Kidney epithelial cell (primary cell): ENCODE measurements around the gene SCN4A. TPM values are rescaled to one million over a fixed set of nuclear protein-coding genes. Genes with fewer than 3 reads are reported as not detected.

Experiments used
- DNase-seq: peaks from one replicate; pipeline ENCODE4 v3.0.0-alpha.2; 2010; ENCODE audit warnings: low read depth
- H3K27me3 ChIP-seq: 2 replicates; pipeline ENCODE4 v1.6.0; 2011; ENCODE audit warnings: low read length; ENCODE audit not compliant: control insufficient read depth, insufficient read depth
- H3K36me3 ChIP-seq: 2 replicates; pipeline ENCODE4 v1.5.1; 2011; ENCODE audit warnings: low read length; ENCODE audit not compliant: control insufficient read depth, insufficient read depth
- H3K4me3 ChIP-seq: 2 replicates; pipeline ENCODE4 v1.5.1; 2011; ENCODE audit warnings: low read depth, mild to moderate bottlenecking, control low read depth, low read length
- CTCF ChIP-seq: IDR thresholded peaks from 2 replicates; pipeline ENCODE4 v1.5.1; 2011; ENCODE audit warnings: mild to moderate bottlenecking, moderate library complexity, low read length, control low read depth, inconsistent platforms; ENCODE audit not compliant: insufficient read depth, poor library complexity, severe bottlenecking
- total RNA-seq: library from RNA; depleted of rRNA; stranded (reverse); fragments of >200 nt; gene quantifications from 2 replicates; pipeline ENCODE4 v1.2.3, GENCODE V29; 2015

SCN4A gene
- total RNA-seq, 1 donor from 2014 or later, result 0.33 TPM

DNA sequence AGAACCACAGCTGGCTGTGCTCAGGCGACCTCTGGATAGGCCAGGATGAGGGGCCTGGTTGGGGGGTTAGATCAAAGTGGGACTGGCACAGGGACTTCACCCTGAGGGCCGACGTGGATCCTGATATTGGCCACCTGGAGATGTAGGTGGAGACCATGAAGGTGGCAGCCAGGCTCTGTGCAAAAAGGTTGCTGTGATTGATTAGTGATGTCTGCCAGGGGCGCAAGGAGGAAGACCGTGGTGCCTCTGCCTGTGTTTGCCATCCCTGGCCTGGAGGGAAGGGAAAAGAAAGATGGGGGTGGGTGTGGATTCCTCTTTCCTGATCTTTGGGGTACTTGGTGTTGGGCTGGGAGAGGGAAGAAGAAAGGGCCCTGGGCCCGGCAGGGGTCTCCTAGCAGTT, 529 bp upstream of the SCN4A start:
- Histone ChIP-seq H3K4me3 (no peak overlapping the region), H3K36me3 (no peaks in the 10 kb centered on the region), H3K27me3 (no peaks in the 10 kb centered on the region)
- DNase-seq, result no peak
- TF ChIP-seq CTCF, result no peak

DNA sequence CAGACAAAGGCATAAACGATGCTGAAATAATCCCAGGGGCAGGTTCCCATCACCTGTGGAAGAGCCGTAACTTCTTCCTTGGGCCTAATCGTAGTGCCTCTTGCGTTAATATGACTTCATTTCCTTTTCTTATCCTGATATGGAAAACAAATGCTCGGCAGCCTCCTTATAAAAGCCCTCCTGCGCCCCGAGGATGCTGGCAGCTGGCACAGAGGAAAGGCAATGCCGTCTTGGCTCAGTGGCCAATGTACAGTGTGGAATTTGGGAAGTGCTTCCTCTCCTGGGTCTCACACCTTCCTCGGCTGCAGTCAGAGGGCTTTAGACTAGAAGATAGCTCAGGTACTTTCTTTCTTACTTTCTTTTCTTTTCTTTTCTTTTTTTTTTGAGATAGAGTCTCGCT, 3.4 kb downstream of the SCN4A start:
- Histone ChIP-seq H3K27me3 (no peaks in the 10 kb centered on the region), H3K36me3 (no peaks in the 10 kb centered on the region), H3K4me3 (no peak overlapping the region)
- TF ChIP-seq CTCF, result no peak
- no peak for DNase-seq

DNA sequence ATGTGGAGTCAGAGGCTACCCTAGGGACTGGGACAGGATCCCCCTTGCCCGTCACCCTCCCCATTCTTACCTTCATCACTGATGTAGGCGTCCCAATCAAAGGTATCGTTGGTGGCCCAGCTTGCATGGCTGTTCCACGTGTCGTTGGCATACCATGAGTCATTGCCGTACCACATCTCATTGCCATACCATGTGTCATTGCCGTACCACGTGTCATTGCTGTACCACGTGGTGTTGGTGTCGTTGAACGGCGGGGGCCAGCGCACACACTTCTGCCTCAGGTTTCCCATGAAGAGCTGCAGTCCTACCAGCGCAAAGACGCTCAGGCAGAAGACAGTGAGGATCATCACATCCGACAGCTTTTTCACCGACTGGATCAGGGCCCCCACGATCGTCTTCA, 4.8 kb downstream of the SCN4A start:
- DNase-seq, result no peak
- TF ChIP-seq CTCF, result no peak

DNA sequence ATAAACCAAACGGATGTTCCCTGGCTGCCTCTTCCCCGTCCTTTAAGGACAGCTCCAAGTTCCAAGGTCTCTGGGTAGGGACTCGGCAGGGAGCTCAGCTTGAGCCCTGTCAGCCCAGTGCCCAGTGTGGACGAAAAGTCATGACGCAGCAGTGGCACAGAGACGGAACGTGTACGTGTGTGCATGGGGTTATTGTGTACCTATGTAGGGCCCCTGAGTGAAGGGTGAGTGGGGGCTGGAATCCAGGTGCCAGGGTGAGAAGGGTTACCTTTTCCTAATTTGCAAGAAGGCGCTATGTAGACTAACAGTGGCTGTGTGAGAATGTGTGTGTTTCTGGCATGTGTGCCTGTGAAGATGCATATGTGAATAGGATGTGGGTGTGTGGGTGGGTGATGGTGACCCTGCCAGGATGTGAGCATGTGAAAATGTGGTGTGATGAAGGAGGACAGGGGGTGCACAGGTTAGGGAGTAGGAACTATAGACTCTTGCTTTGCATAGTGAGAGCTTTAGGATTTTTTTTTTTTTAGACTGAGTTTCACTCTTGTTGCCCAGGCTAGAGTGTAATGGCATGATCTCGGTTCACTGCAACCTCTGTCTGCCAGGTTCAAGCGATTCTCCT, 6.0 kb downstream of the SCN4A start:
- Histone ChIP-seq H3K36me3 (no peaks in the 10 kb centered on the region), H3K27me3 (peaks cover 1% of the 10 kb centered on the region), H3K4me3 (no peak overlapping the region)
- no peak for TF ChIP-seq CTCF
- DNase-seq, result no peak

More for the DNA sequence above, 4.8 kb downstream of the SCN4A start:
- H3K36me3 ChIP-seq, result no peaks in the 10 kb centered on the region
- H3K4me3 ChIP-seq, result no peak overlapping the region
- no peaks in the 10 kb centered on the region for H3K27me3 ChIP-seq

DNA sequence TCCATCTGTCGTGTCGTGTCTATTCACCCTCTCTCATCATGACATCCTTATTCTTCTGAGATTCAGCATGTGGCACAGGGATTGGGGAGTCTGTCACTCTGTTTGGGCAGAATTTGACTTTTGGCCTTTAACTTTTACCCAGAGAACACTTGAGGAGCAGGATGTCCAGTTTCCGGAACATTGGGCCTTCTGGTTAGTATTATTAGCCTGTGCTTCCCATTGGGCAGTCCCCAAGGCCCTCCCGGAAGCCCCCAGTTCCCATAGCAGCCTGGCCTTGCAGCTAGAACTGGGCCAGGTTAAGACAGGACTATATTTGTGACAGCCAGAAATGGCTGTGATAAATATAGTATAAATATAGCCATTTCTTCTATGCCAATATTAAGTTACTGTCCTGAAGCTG, 9.6 kb downstream of the SCN4A start:
- no peaks in the 10 kb centered on the region for H3K36me3 ChIP-seq
- H3K4me3 ChIP-seq, result no peak overlapping the region
- no peak for DNase-seq
- no peak for TF ChIP-seq CTCF
- peaks cover 13% of the 10 kb centered on the region for H3K27me3 ChIP-seq

- H3K36me3 ChIP-seq, result no peaks in the 10 kb centered on the region
- TF ChIP-seq CTCF, result no peak
- no peak overlapping the region for H3K4me3 ChIP-seq
- peaks cover 13% of the 10 kb centered on the region for H3K27me3 ChIP-seq
- no peak for DNase-seq
Observed at GRCh38 chr17:63962298-63962744, 10.4 kb downstream of the SCN4A start.
